Spleen (tissue), 7 donors: ENCODE results near the gene PODXL2.

Experiments used
- POLR2A ChIP-seq, 3 donors: fragments of 450-650 bp; IDR thresholded peaks; one replicate each; pipeline ENCODE4 v1.5.1; 2017; ENCODE audit warnings: antibody characterized with exemption in 3 of 3, mild to moderate bottlenecking in 1 of 3
- TF ChIP-seq, protein P1 (sequence below), 11 experiments: fragments of 200-600 bp in 7 of 11; fragments of 450-650 bp in 4 of 11; sonication (generic) in 4 of 11; IDR thresholded peaks in 8 of 11; conservative IDR thresholded peaks in 3 of 11; 1 replicate in 7 of 11; 2 replicates in 4 of 11; pipeline versions ENCODE4 v1.4.0 to v1.8.0; 2016 to 2021; ENCODE audit warnings: antibody characterized with exemption in 11 of 11, inconsistent platforms in 4 of 11, mild to moderate bottlenecking in 1 of 11
- donor health status: DM: no; HTN: no; CAD: no; lungs with moderate emphysema.
- donor health status: DM: no; HTN: no; CAD: no.
- donor health status: DM: no; HTN: no; CAD: no.

DNA sequence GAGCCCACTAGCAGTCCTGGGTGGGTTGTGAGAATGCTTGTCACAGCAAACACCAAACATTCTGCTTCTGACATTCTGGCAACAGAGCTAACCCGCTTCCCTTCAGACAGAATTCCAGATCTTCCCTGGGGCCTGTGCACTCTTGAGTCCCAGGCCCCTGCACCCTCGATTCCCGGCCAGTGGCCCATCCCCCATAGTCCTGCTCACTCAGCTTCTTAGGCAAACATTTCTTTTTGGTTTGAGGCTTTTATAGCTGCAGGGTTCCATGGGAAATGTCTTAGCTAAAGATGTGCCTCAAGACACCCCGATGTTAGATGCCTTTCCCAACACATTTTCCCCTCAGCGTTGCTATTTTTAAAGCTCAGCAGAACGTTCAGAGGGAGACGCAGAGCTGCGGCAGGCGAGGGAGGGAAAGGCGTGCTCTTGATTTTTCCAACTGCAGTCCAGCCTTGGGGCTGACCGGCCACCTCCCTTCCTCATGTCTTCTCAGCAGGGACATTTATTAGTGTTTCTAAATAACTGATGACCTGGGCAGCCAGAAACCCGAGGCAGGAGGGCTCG is 78.9 kb downstream of the PODXL2 start:
- TF ChIP-seq, protein P1, sequence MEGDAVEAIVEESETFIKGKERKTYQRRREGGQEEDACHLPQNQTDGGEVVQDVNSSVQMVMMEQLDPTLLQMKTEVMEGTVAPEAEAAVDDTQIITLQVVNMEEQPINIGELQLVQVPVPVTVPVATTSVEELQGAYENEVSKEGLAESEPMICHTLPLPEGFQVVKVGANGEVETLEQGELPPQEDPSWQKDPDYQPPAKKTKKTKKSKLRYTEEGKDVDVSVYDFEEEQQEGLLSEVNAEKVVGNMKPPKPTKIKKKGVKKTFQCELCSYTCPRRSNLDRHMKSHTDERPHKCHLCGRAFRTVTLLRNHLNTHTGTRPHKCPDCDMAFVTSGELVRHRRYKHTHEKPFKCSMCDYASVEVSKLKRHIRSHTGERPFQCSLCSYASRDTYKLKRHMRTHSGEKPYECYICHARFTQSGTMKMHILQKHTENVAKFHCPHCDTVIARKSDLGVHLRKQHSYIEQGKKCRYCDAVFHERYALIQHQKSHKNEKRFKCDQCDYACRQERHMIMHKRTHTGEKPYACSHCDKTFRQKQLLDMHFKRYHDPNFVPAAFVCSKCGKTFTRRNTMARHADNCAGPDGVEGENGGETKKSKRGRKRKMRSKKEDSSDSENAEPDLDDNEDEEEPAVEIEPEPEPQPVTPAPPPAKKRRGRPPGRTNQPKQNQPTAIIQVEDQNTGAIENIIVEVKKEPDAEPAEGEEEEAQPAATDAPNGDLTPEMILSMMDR (IDR thresholded peaks at IDR 0.05 in 8 of 11, conservative IDR thresholded peaks at IDR 0.05 in 3 of 11) = no peak
- no peak for TF ChIP-seq POLR2A (IDR thresholded peaks at IDR 0.05)
